ENCODE data around the gene XRCC6. TPM values are rescaled to one million over a fixed set of nuclear protein-coding genes. Genes with fewer than 3 reads are reported as not detected.
"Not testable (repeated sequence)": the region's sequence is repeated elsewhere in the genome, so short reads cannot be mapped to it uniquely, and the experiment has no call there.

The XRCC6 gene
- total RNA-seq, 1 experiment from 2014 or later = 601 TPM

- DNase-seq (ENCODE audit: low read depth) = no peak
Measured at GRCh38 chr22:41648432-41648831, 27.3 kb downstream of the XRCC6 start.

DNA sequence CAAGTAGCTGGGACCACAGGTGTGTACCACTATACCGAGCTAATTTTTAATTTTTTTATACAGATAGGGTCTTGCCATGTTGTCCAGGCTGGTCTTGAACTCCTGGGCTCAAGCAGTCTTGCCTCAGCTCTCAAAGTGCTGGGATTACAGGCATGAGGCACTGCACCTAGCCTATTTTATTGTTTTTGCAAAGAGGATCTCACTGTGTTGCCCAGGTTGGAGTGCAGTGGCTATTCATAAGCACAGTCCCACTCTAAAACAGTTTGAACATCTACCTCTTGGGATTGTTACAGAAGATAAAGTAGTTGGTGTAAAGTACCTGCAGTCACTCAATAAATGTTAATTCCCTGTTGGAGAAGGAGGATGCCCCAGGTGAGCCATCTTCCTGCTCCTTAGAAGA is 29.1 kb downstream of the XRCC6 start:
- no peak for DNase-seq (ENCODE audit: low read depth)

GRCh38 chr22:41650821-41651220 is 29.7 kb downstream of the XRCC6 start:
- DNase-seq (ENCODE audit: low read depth) = no peak

DNA sequence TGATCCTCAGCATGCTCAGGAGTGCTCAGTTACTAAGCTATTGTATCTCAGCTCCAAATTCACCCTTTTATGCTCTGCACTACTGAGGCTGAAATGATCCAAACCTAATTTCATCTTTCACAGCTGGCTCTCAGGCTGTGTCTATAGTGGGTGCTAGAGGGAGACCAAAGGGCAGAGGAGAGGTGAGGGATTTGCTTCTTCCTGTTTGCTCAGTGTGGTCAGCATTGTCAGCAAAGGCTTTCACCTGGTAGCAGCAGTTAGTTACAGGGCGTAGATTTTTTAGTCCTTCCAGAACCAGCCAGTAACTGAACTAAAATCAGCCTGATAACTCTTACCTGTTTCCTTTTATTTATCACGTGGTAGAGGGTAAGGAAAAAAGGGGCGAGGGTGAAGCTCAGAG is 33.2 kb downstream of the XRCC6 start:
- DNase-seq (ENCODE audit: low read depth) = no peak

GRCh38 chr22:41656556-41656955 is 35.5 kb downstream of the XRCC6 start:
- DNase-seq (ENCODE audit: low read depth) = no peak

DNA sequence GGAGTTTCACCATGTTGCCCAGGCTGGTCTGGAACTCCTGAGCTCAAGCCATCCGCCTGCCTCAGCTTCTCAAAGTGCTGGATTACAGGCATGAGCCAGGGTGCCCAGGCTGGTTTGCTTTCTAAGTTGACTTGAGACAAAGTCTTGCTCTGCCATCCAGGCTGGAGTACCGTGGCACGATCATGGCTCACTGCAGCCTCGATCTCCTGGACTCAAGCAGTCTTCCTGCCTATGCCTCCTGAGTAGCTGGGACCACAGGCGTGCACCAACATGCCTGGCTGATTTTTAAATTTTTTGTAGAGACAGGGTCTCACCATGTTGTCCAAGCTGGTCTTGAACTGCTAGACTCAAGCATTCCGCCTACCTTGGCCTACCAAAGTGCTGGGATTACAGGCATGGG is 36.6 kb downstream of the XRCC6 start:
- no peak for DNase-seq (ENCODE audit: low read depth)

GRCh38 chr22:41658869-41659268 is 37.8 kb downstream of the XRCC6 start:
- DNase-seq (ENCODE audit: low read depth) = no peak

- DNase-seq (ENCODE audit: low read depth) = no peak
Measured at GRCh38 chr22:41659941-41660340, 38.8 kb downstream of the XRCC6 start.

- DNase-seq (ENCODE audit: low read depth) = no peak
Measured at GRCh38 chr22:41660416-41660815, 39.3 kb downstream of the XRCC6 start.

DNA sequence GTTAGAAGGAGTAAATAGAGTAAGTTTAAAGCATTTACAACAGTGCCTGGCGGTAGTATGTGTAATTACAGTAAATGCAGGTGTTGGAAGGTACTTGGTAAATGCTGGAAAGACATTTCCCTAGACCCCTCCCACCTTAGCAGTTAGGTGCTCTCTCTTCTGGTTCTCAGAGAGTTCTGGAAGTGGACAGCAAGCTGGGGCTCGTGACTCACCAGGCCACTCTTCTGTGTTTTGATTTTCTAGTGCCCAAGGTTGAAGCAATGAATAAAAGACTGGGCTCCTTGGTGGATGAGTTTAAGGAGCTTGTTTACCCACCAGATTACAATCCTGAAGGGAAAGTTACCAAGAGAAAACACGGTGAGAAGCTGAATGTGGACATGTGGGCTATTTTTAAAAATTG is 40.0 kb downstream of the XRCC6 start:
- DNase-seq (ENCODE audit: low read depth) = no peak

GRCh38 chr22:41661713-41662112 is 40.6 kb downstream of the XRCC6 start:
- no peak for DNase-seq (ENCODE audit: low read depth)

- DNase-seq (ENCODE audit: low read depth) = not testable (repeated sequence)
Measured at GRCh38 chr22:41663594-41663993, 42.5 kb downstream of the XRCC6 start.

DNA sequence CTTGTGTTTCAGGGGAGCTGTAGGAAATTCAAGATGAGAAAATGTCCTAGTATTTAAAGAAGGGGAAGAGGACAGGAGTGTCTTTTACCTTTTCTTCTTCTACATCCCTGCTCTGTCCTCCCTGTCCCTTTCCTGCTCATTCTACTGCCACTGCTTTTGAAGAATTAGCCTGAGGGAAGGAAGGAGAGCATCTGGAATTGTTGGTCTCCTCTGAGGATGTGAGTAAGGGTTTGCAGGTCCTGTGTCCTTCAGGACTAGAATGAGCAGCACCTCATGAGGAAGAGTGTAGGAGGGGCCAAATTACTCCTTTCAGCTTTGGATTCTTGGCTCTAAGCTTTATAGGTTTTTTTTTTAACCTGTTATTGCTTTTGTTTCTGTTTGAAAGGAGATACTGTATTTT is 43.4 kb downstream of the XRCC6 start:
- no peak for DNase-seq (ENCODE audit: low read depth)

- no peak for DNase-seq (ENCODE audit: low read depth)
Measured at GRCh38 chr22:41664951-41665350, 43.9 kb downstream of the XRCC6 start.

- peak; percentile 62 for DNase-seq (ENCODE audit: low read depth)
Measured at GRCh38 chr22:41668971-41669911, 48.1 kb downstream of the XRCC6 start.

- not testable (repeated sequence) for DNase-seq (ENCODE audit: low read depth)
Measured at GRCh38 chr22:41672096-41672495, 51.0 kb downstream of the XRCC6 start.

GRCh38 chr22:41672780-41673509 is 51.9 kb downstream of the XRCC6 start:
- DNase-seq (ENCODE audit: low read depth) = no peak

DNA sequence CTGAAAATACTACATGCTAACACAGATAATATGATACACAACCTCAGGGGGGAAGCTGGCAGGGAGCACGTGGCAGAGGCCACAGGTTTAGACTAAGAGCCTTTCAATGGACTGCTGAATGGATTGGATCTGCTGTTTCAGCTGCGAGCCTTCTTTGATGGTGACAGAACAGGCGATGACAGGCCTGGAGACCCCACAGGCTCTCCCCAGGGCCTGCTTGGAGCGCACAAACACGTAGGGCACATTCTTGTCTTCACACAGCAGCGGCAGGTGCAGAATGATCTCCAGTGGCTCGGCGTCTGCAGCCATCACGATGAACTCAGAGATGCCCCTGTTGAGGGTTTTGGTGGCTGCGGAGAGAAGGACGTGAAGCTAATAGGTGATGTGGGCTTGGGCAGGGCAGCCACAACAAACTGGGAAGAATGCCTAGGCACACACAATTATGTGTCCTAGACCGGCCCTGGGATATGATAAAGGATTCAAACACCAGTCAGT is 53.8 kb downstream of the XRCC6 start:
- no peak for DNase-seq (ENCODE audit: low read depth)

GRCh38 chr22:41676134-41676533 is 55.0 kb downstream of the XRCC6 start:
- no peak for DNase-seq (ENCODE audit: low read depth)

- DNase-seq (ENCODE audit: low read depth) = no peak
Measured at GRCh38 chr22:41681616-41682015, 60.5 kb downstream of the XRCC6 start.

GRCh38 chr22:41682033-41682807 is 61.1 kb downstream of the XRCC6 start:
- DNase-seq (ENCODE audit: low read depth) = peak; percentile 80

DNA sequence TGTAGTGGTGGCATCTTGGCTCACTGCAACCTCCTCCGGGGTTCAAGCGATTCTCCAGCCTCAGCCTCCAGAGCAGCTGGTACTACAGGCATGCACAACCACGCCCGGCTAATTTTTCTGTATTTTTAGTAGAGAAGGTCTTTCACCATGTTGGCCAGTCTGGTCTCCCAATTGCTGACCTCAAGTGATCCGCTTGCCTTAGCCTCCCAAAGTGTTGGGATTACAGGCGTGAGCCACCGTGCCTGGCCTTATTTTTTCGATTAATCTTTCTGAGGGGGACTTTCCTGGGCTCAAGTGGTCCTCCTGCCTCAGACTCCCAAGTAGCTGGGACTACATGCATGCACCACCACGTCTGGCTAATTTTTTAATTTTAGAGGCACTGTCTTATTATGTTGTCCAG is 62.0 kb downstream of the XRCC6 start:
- DNase-seq (ENCODE audit: low read depth) = no peak

All from HT1080 (cell line).